ENCODE measurements around the gene CARD11.

CARD11 gene

GRCh38 chr7:3069771-3070449 is 26.2 kb upstream of the CARD11 start:
- no peak for TF ChIP-seq CTCF (IDR thresholded peaks at IDR 0.05; ENCODE audit: low read depth, low read length)
- no peaks in the 10 kb centered on the region for H3K36me3 ChIP-seq
- H3K4me3 ChIP-seq (ENCODE audit: low read depth, low read length), result no peak overlapping the region
- DNase-seq, result no peak
- peaks cover 9% of the 10 kb centered on the region for H3K9me3 ChIP-seq (ENCODE audit: severe bottlenecking)
- no peak overlapping the region for H3K27ac ChIP-seq
- H3K27me3 ChIP-seq (ENCODE audit: insufficient read depth, low read depth, severe bottlenecking), result no peaks in the 10 kb centered on the region

GRCh38 chr7:3068530-3068929 is 24.9 kb upstream of the CARD11 start:
- TF ChIP-seq CTCF (IDR thresholded peaks at IDR 0.05; ENCODE audit: low read depth, low read length), result no peak
- no peaks in the 10 kb centered on the region for H3K27me3 ChIP-seq (ENCODE audit: insufficient read depth, low read depth, severe bottlenecking)
- H3K9me3 ChIP-seq (ENCODE audit: severe bottlenecking), result peaks cover 9% of the 10 kb centered on the region
- H3K36me3 ChIP-seq, result no peaks in the 10 kb centered on the region
- no peak overlapping the region for H3K27ac ChIP-seq
- no peak overlapping the region for H3K4me3 ChIP-seq (ENCODE audit: low read depth, low read length)
- no peak for DNase-seq

- Histone ChIP-seq H3K27ac (no peak overlapping the region), H3K36me3 (no peaks in the 10 kb centered on the region), H3K9me3 (ENCODE audit: severe bottlenecking) (peaks cover 9% of the 10 kb centered on the region), H3K4me3 (ENCODE audit: low read depth, low read length) (no peak overlapping the region), H3K27me3 (ENCODE audit: insufficient read depth, low read depth, severe bottlenecking) (no peaks in the 10 kb centered on the region)
- DNase-seq, result no peak
- no peak for TF ChIP-seq CTCF (IDR thresholded peaks at IDR 0.05; ENCODE audit: low read depth, low read length)
These were observed 24.1 kb upstream of the CARD11 start for GRCh38 chr7:3067606-3068380.

GRCh38 chr7:3067193-3067592 is 23.5 kb upstream of the CARD11 start:
- Histone ChIP-seq H3K9me3 (ENCODE audit: severe bottlenecking) (peaks cover 9% of the 10 kb centered on the region), H3K27me3 (ENCODE audit: insufficient read depth, low read depth, severe bottlenecking) (no peaks in the 10 kb centered on the region), H3K36me3 (no peaks in the 10 kb centered on the region), H3K27ac (no peak overlapping the region), H3K4me3 (ENCODE audit: low read depth, low read length) (no peak overlapping the region)
- no peak for TF ChIP-seq CTCF (IDR thresholded peaks at IDR 0.05; ENCODE audit: low read depth, low read length)
- no peak for DNase-seq

- DNase-seq, result no peak
- Histone ChIP-seq H3K36me3 (no peaks in the 10 kb centered on the region), H3K9me3 (ENCODE audit: severe bottlenecking) (peaks cover 9% of the 10 kb centered on the region), H3K27ac (no peak overlapping the region), H3K27me3 (ENCODE audit: insufficient read depth, low read depth, severe bottlenecking) (no peaks in the 10 kb centered on the region), H3K4me3 (ENCODE audit: low read depth, low read length) (no peak overlapping the region)
- TF ChIP-seq CTCF (IDR thresholded peaks at IDR 0.05; ENCODE audit: low read depth, low read length), result no peak
These were observed 22.8 kb upstream of the CARD11 start for GRCh38 chr7:3066506-3066905.

Data from WERI-Rb-1 (cell line).